WTC11 (cell line): ENCODE results near the gene PIGX. TPM values are rescaled to one million over a fixed set of nuclear protein-coding genes. Genes with fewer than 3 reads are reported as not detected.
A peak's percentile ranks its signal among the peaks of the same experiment; 100 is the strongest.

Experiments
- ATAC-seq: fragments of 200-7000 bp; cut with Tn5 transposase; 2 replicates; pipeline ENCODE4 v1.10.0; 2021; ENCODE audit warnings: mild to moderate bottlenecking, moderate library complexity
- Bru-seq: library from RNA; stranded (reverse); fragments of 400-500 nt; gene quantifications from one replicate; lab custom pipeline; 2021; lab: Mats Ljungman, UMichigan
- CTCF ChIA-PET: fragments of 300-600 bp; sonication (Branson Sonifier 250); formaldehyde crosslinking; loops from one replicate; lab custom pipeline; 2021; ENCODE audit warnings: antibody characterized with exemption; lab: Charles Lee
- POLR2A ChIA-PET: fragments of 350-600 bp; sonication (Branson Sonifier 250); formaldehyde crosslinking; loops from one replicate; lab custom pipeline; 2021; ENCODE audit warnings: antibody characterized with exemption; lab: Charles Lee
- DNase-seq: peaks from one replicate; pipeline ENCODE4 v3.0.0; 2021; ENCODE audit warnings: low spot score
- H3K27ac Mint-ChIP-seq: 2 replicates; pipeline ENCODE4 v1.8.0; 2021; ENCODE audit warnings: mixed read lengths
- H3K27me3 Mint-ChIP-seq: 2 replicates; pipeline ENCODE4 v1.8.0; 2021; ENCODE audit warnings: low read depth, mild to moderate bottlenecking, moderate library complexity, mixed read lengths
- H3K36me3 Mint-ChIP-seq: 2 replicates; pipeline ENCODE4 v1.8.0; 2021; ENCODE audit warnings: mixed read lengths
- H3K4me1 Mint-ChIP-seq: 2 replicates; pipeline ENCODE4 v1.8.0; 2022; ENCODE audit warnings: mixed read lengths
- H3K4me3 Mint-ChIP-seq: 2 replicates; pipeline ENCODE4 v1.8.0; 2021; ENCODE audit warnings: mild to moderate bottlenecking, moderate library complexity, mixed read lengths
- H3K9me3 Mint-ChIP-seq: 2 replicates; pipeline ENCODE4 v1.8.0; 2021; ENCODE audit warnings: mixed read lengths
- CREM ChIP-seq: sonication (generic); formaldehyde crosslinking; IDR thresholded peaks from 2 replicates; pipeline ENCODE4 v1.8.1; 2022; ENCODE audit warnings: mild to moderate bottlenecking, missing genetic modification reagents, moderate library complexity
- EMX1 ChIP-seq: fragments of 250-450 bp; sonication (Bioruptor Pico); IDR thresholded peaks from 2 replicates; pipeline ENCODE4 v1.8.0; 2021; ENCODE audit warnings: mild to moderate bottlenecking
- ESRRA ChIP-seq: sonication (generic); formaldehyde crosslinking; IDR thresholded peaks from 2 replicates; pipeline ENCODE4 v1.8.1; 2022; ENCODE audit warnings: mild to moderate bottlenecking, missing genetic modification reagents, borderline replicate concordance
- GRHL2 ChIP-seq: fragments of 250-450 bp; sonication (Bioruptor Pico); IDR thresholded peaks from 2 replicates; pipeline ENCODE4 v1.8.0; 2022; ENCODE audit warnings: mild to moderate bottlenecking, moderate library complexity; ENCODE audit not compliant: insufficient replicate concordance, severe bottlenecking
- HMGXB4 ChIP-seq: sonication (generic); formaldehyde crosslinking; IDR thresholded peaks from 2 replicates; pipeline ENCODE4 v1.8.1; 2023; ENCODE audit warnings: mild to moderate bottlenecking, moderate library complexity, missing genetic modification reagents
- IRF1 ChIP-seq: sonication (generic); formaldehyde crosslinking; IDR thresholded peaks from 2 replicates; pipeline ENCODE4 v1.8.0; 2023; ENCODE audit warnings: missing genetic modification reagents
- IRF2 ChIP-seq: sonication (generic); formaldehyde crosslinking; IDR thresholded peaks from 2 replicates; pipeline ENCODE4 v1.8.0; 2022; ENCODE audit warnings: low read depth, missing genetic modification reagents, borderline replicate concordance
- MAX ChIP-seq: sonication (generic); formaldehyde crosslinking; IDR thresholded peaks from 2 replicates; pipeline ENCODE4 v1.8.0; 2022; ENCODE audit warnings: mild to moderate bottlenecking, missing genetic modification reagents
- MYBL2 ChIP-seq: sonication (generic); formaldehyde crosslinking; IDR thresholded peaks from 2 replicates; pipeline ENCODE4 v1.8.1; 2023; ENCODE audit warnings: mild to moderate bottlenecking, moderate library complexity, missing genetic modification reagents
- NFE2L1 ChIP-seq: sonication (generic); formaldehyde crosslinking; IDR thresholded peaks from 2 replicates; pipeline ENCODE4 v1.8.1; 2023; ENCODE audit warnings: missing genetic modification reagents
- NR3C1 ChIP-seq: sonication (generic); formaldehyde crosslinking; conservative IDR thresholded peaks from 2 replicates; pipeline ENCODE4 v1.8.1; 2023; ENCODE audit warnings: low read depth, mild to moderate bottlenecking, missing genetic modification reagents
- PRDM15 ChIP-seq: sonication (generic); formaldehyde crosslinking; IDR thresholded peaks from 2 replicates; pipeline ENCODE4 v1.8.0; 2022; ENCODE audit warnings: missing genetic modification reagents
- PREB ChIP-seq: sonication (generic); formaldehyde crosslinking; IDR thresholded peaks from 2 replicates; pipeline ENCODE4 v1.8.1; 2022; ENCODE audit warnings: mild to moderate bottlenecking, missing genetic modification reagents, moderate library complexity, borderline replicate concordance
- PRRX2 ChIP-seq: fragments of 250-450 bp; sonication (Bioruptor Pico); IDR thresholded peaks from 2 replicates; pipeline ENCODE4 v1.8.0; 2021; ENCODE audit warnings: mild to moderate bottlenecking
- SMAD4 ChIP-seq: sonication (generic); formaldehyde crosslinking; IDR thresholded peaks from 2 replicates; pipeline ENCODE4 v1.8.0; 2022; ENCODE audit warnings: mild to moderate bottlenecking, missing genetic modification reagents
- TEAD4 ChIP-seq: sonication (generic); formaldehyde crosslinking; IDR thresholded peaks from 2 replicates; pipeline ENCODE4 v1.8.0; 2022; ENCODE audit warnings: mild to moderate bottlenecking, missing genetic modification reagents
- USF1 ChIP-seq: sonication (generic); formaldehyde crosslinking; IDR thresholded peaks from 2 replicates; pipeline ENCODE4 v1.8.0; 2022; ENCODE audit warnings: mild to moderate bottlenecking, missing genetic modification reagents
- USF2 ChIP-seq: sonication (generic); formaldehyde crosslinking; IDR thresholded peaks from 2 replicates; pipeline ENCODE4 v1.8.1; 2023; ENCODE audit warnings: mild to moderate bottlenecking, missing genetic modification reagents, moderate library complexity
- ZBTB21 ChIP-seq: sonication (generic); formaldehyde crosslinking; IDR thresholded peaks from 2 replicates; pipeline ENCODE4 v1.8.1; 2023; ENCODE audit warnings: mild to moderate bottlenecking, missing genetic modification reagents, borderline replicate concordance
- ZNF121 ChIP-seq: sonication (generic); formaldehyde crosslinking; IDR thresholded peaks from 2 replicates; pipeline ENCODE4 v1.8.0; 2023; ENCODE audit warnings: missing genetic modification reagents
- ZNF232 ChIP-seq: sonication (generic); formaldehyde crosslinking; IDR thresholded peaks from 2 replicates; pipeline ENCODE4 v1.8.0; 2022; ENCODE audit warnings: mild to moderate bottlenecking, missing genetic modification reagents
- ZNF263 ChIP-seq: sonication (generic); formaldehyde crosslinking; IDR thresholded peaks from 2 replicates; pipeline ENCODE4 v1.8.1; 2022; ENCODE audit warnings: low read depth, mild to moderate bottlenecking, moderate library complexity, missing genetic modification reagents
- ZNF317 ChIP-seq: sonication (generic); formaldehyde crosslinking; IDR thresholded peaks from 2 replicates; pipeline ENCODE4 v1.8.1; 2023; ENCODE audit warnings: low read depth, mild to moderate bottlenecking, moderate library complexity, missing genetic modification reagents, borderline replicate concordance
- ZNF423 ChIP-seq: fragments of 250-450 bp; sonication (Bioruptor Pico); IDR thresholded peaks from 2 replicates; pipeline ENCODE4 v2.1.2; 2022; ENCODE audit warnings: mild to moderate bottlenecking, moderate library complexity
- ZNF512 ChIP-seq: sonication (generic); formaldehyde crosslinking; IDR thresholded peaks from 2 replicates; pipeline ENCODE4 v1.8.1; 2022; ENCODE audit warnings: missing genetic modification reagents, borderline replicate concordance
- long read RNA-seq, 3 experiments: library from RNA in 1 of 3; library from capped mRNA in 1 of 3; library from polyadenylated mRNA in 1 of 3; unstranded in 2 of 3; stranded (forward) in 1 of 3; transcript quantifications; one replicate each; pipeline ENCODE4 v2.0.0, GENCODE V29; 2021
- total RNA-seq: library from RNA; stranded (reverse); gene quantifications from 3 replicates; pipeline ENCODE4 v1.2.3, GENCODE V29; 2021

The PIGX gene
- 12.8 to 16.6 TPM (median 16.5 TPM) in 3 replicates for total RNA-seq
- percentile 62 among the genes with signal in this experiment for Bru-seq, nascent RNA
- long read RNA-seq, experiment 1, transcript PIGX-202 (6 exons, 3,057 nt), result major isoform, 24 of 57 reads
- long read RNA-seq, experiment 1, partial matches to known transcripts, result 1 of 57 reads
- long read RNA-seq, experiment 1, other reads (novel, unspliced or antisense), result 29 of 57 reads
- long read RNA-seq, experiment 2, transcript PIGX-202 (6 exons, 3,057 nt), result major isoform, 5 of 16 reads
- long read RNA-seq, experiment 2, partial matches to known transcripts, result 3 of 16 reads
- long read RNA-seq, experiment 2, other reads (novel, unspliced or antisense), result 8 of 16 reads
- long read RNA-seq, experiment 3, partial matches to known transcripts, result 1 of 1 reads
- long read RNA-seq, experiment 3, other reads (novel, unspliced or antisense), result 0 of 1 reads

GRCh38 chr3:196711838-196712513 lies at the start of gene PIGX, which contains the start of gene CEP19:
Gene PIGX (plus strand): TSS chr3:196712377.
Gene CEP19 (minus strand): TSS chr3:196712250. CDS start chr3:196708657, 3,593 bp downstream.
- no peaks in the 10 kb centered on the region for H3K36me3 Mint-ChIP-seq
- peak within 1 kb of the TSS; percentile 88 for H3K4me3 Mint-ChIP-seq
- peaks cover 20% of the 10 kb centered on the region for H3K27me3 Mint-ChIP-seq
- no peak within 1 kb of the TSS; the same call in 1 of the 2 replicates for H3K27ac Mint-ChIP-seq
- H3K4me1 Mint-ChIP-seq, result peaks cover 9% of the 10 kb centered on the region
- no peaks in the 10 kb centered on the region for H3K9me3 Mint-ChIP-seq
- POLR2A ChIA-PET, result interaction anchor here (0.9 to 1.3 kb wide), 3 partner anchors 79 to 156 kb away, joined by 3 to 5 read pairs (median 3); partner anchors contain the start of genes FBXO45, SENP5 and WDR53
- DNase-seq (peak; percentile 65), ATAC-seq (peak; percentile 78)
- CTCF ChIA-PET, result interaction anchor here (1.7 kb wide), 1 partner anchor 102 kb away, joined by 6 read pairs; no protein-coding TSS in a partner anchor
- TF ChIP-seq PRRX2 (no peak), IRF2 (CRISPR knock-in tag) (no peak), GRHL2 (no peak), MAX (CRISPR knock-in tag) (no peak; the same call in 1 of the 2 replicates), ESRRA (no peak), PRDM15 (no peak), CREM (no peak), MYBL2 (no peak), ZNF232 (CRISPR knock-in tag) (no peak), ZBTB21 (no peak), ZNF263 (CRISPR knock-in tag) (no peak), PREB (CRISPR knock-in tag) (no peak), USF2 (CRISPR knock-in tag) (no peak), NFE2L1 (CRISPR knock-in tag) (no peak), ZNF317 (no peak), NR3C1 (CRISPR knock-in tag) (no peak), SMAD4 (CRISPR knock-in tag) (no peak), HMGXB4 (peak; percentile 45; the same call in 1 of the 2 replicates), EMX1 (no peak), ZNF423 (peak; percentile 69), ZNF512 (CRISPR knock-in tag) (no peak), USF1 (CRISPR knock-in tag) (no peak), IRF1 (CRISPR knock-in tag) (no peak), TEAD4 (CRISPR knock-in tag) (no peak), ZNF121 (CRISPR knock-in tag) (no peak)
